HCT116 (cell line): ENCODE measurements around the gene STX1B. TPM values are rescaled to one million over a fixed set of nuclear protein-coding genes. Genes with fewer than 3 reads are reported as not detected.

Experiments
- total RNA-seq: library from RNA; stranded (reverse); gene quantifications from one replicate; pipeline ENCODE4 v1.2.1, GENCODE V29; 2021; ENCODE audit not compliant: unreplicated experiment

Gene STX1B
- total RNA-seq, 1 experiment from 2014 or later, result 1.6 TPM

Other genes starting within 250 kb of the STX1B start
- 12.6 TPM for gene CFAP119, start 248.6 kb downstream of the STX1B start, total RNA-seq
- gene RNF40, start 248.3 kb downstream of the STX1B start, total RNA-seq, result 90.3 TPM
- gene ZNF629, start 223.4 kb downstream of the STX1B start, total RNA-seq, result 18.4 TPM
- gene BCL7C, start 116.6 kb downstream of the STX1B start, total RNA-seq, result 44.9 TPM
- gene CTF1, start 114.0 kb downstream of the STX1B start, total RNA-seq, result 1.4 TPM
- 45.2 TPM for gene FBXL19, start 87.1 kb downstream of the STX1B start, total RNA-seq
- gene ORAI3, start 61.6 kb downstream of the STX1B start, total RNA-seq, result 9.0 TPM
- 26.9 TPM for gene SETD1A, start 52.9 kb downstream of the STX1B start, total RNA-seq
- gene HSD3B7, start 25.4 kb downstream of the STX1B start, total RNA-seq, result 8.6 TPM
- gene STX4, start 22.9 kb upstream of the STX1B start, total RNA-seq, result 26.0 TPM
- gene ZNF668, start 63.6 kb upstream of the STX1B start, total RNA-seq, result 16.8 TPM
- gene ZNF646, start 63.8 kb upstream of the STX1B start, total RNA-seq, result 17.7 TPM
- 11.6 TPM for gene PRSS53, start 78.3 kb upstream of the STX1B start, total RNA-seq
- 83.8 TPM for gene VKORC1, start 84.2 kb upstream of the STX1B start, total RNA-seq
- gene BCKDK, start 97.7 kb upstream of the STX1B start, total RNA-seq, result 60.7 TPM
- 44.9 TPM for gene KAT8, start 107.0 kb upstream of the STX1B start, total RNA-seq
- gene PRSS8, start 125.1 kb upstream of the STX1B start, total RNA-seq, result 42.6 TPM
- not detected for gene PRSS36, start 139.4 kb upstream of the STX1B start, total RNA-seq
- 522 TPM for gene FUS, start 169.5 kb upstream of the STX1B start, total RNA-seq
- gene PYCARD, start 192.1 kb upstream of the STX1B start, total RNA-seq, result not detected
- gene TRIM72, start 203.5 kb upstream of the STX1B start, total RNA-seq, result 43.8 TPM
- not detected for gene PYDC1, start 206.5 kb upstream of the STX1B start, total RNA-seq
- 1.7 TPM for gene ITGAM, start 249.3 kb upstream of the STX1B start, total RNA-seq